ES-I3 (cell line): ENCODE data around the gene KIAA1217.

ENCODE experiments used
- H3K36me3 ChIP-seq: 2 replicates; pipeline ENCODE4 v1.6.1; 2013; ENCODE audit warnings: mild to moderate bottlenecking, low read length, control low read depth, moderate library complexity; ENCODE audit not compliant: insufficient read depth
- H3K4me1 ChIP-seq: 2 replicates; pipeline ENCODE4 v1.6.1; 2013; ENCODE audit warnings: mild to moderate bottlenecking, control low read depth, low read length; ENCODE audit not compliant: insufficient read depth
- H3K9ac ChIP-seq: 2 replicates; pipeline ENCODE4 v1.6.1; 2013; ENCODE audit warnings: low read depth, mild to moderate bottlenecking, low read length, moderate library complexity
- H3K9me3 ChIP-seq: 2 replicates; pipeline ENCODE4 v1.6.1; 2013; ENCODE audit warnings: mild to moderate bottlenecking, low read length, moderate library complexity; ENCODE audit not compliant: control insufficient read depth, insufficient read depth

The KIAA1217 gene

GRCh38 chr10:24201503-24202180, 7.3 kb upstream of the KIAA1217 start:
- Histone ChIP-seq H3K9me3 (no peaks in the 10 kb centered on the region), H3K4me1 (peaks cover 18% of the 10 kb centered on the region; the same call in 1 of the 2 replicates), H3K36me3 (no peaks in the 10 kb centered on the region), H3K9ac (peak overlapping the region; percentile 31; the same call in 1 of the 2 replicates)

GRCh38 chr10:24202181-24202570, 6.8 kb upstream of the KIAA1217 start:
- H3K4me1 ChIP-seq, result peaks cover 24% of the 10 kb centered on the region; the same call in 1 of the 2 replicates
- H3K9ac ChIP-seq, result peak overlapping the region; percentile 31; the same call in 1 of the 2 replicates
- no peaks in the 10 kb centered on the region for H3K36me3 ChIP-seq
- H3K9me3 ChIP-seq, result no peaks in the 10 kb centered on the region

- Histone ChIP-seq H3K36me3 (no peaks in the 10 kb centered on the region), H3K9ac (no peak overlapping the region), H3K9me3 (no peaks in the 10 kb centered on the region; the same call in 1 of the 2 replicates), H3K4me1 (peaks cover 35% of the 10 kb centered on the region)
These were observed 3.1 kb upstream of the KIAA1217 start for GRCh38 chr10:24205821-24206220.

- Histone ChIP-seq H3K9me3 (no peaks in the 10 kb centered on the region; the same call in 1 of the 2 replicates), H3K9ac (0 out of 2 replicates have a peak overlapping the region, but pooled peaks have one; percentile 8), H3K4me1 (peaks cover 33% of the 10 kb centered on the region)
These were observed 2.6 kb upstream of the KIAA1217 start for GRCh38 chr10:24206334-24206733.

GRCh38 chr10:24206926-24207325, 2.0 kb upstream of the KIAA1217 start:
- H3K9ac ChIP-seq, result peak overlapping the region; percentile 8; the same call in 1 of the 2 replicates
- H3K9me3 ChIP-seq, result no peaks in the 10 kb centered on the region; the same call in 1 of the 2 replicates
- no peaks in the 10 kb centered on the region for H3K36me3 ChIP-seq
- H3K4me1 ChIP-seq, result peaks cover 27% of the 10 kb centered on the region

More at GRCh38 chr10:24206334-24206733, 2.6 kb upstream of the KIAA1217 start:
- H3K36me3 ChIP-seq, result no peaks in the 10 kb centered on the region

DNA sequence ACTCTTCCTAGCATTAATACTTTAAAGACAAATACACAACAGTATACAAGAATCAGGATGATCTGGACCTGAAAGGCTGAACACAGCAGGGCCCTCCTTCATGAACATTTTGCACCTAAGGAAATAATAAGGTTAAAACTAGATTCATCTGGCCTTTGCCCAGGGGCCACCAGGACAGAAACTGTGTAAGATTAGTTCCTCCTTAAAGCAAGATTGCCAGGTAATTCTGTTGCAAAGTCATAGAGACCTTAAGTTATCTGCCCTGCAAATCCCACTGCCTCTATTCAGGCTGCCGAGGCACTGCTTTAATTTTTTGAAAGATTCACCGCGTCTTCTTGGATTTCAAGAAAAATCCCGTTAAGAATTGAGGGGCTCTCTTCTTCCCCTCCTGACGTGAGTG, 1.6 kb upstream of the KIAA1217 start:
- no peaks in the 10 kb centered on the region; the same call in 1 of the 2 replicates for H3K9me3 ChIP-seq
- peaks cover 26% of the 10 kb centered on the region for H3K4me1 ChIP-seq
- no peaks in the 10 kb centered on the region for H3K36me3 ChIP-seq
- no peak overlapping the region for H3K9ac ChIP-seq

GRCh38 chr10:24207781-24208611, 942 bp upstream of the KIAA1217 start:
- peaks cover 30% of the 10 kb centered on the region for H3K4me1 ChIP-seq
- no peaks in the 10 kb centered on the region for H3K36me3 ChIP-seq
- H3K9ac ChIP-seq, result no peak overlapping the region
- no peaks in the 10 kb centered on the region; the same call in 1 of the 2 replicates for H3K9me3 ChIP-seq

- no peaks in the 10 kb centered on the region for H3K36me3 ChIP-seq
- no peaks in the 10 kb centered on the region; the same call in 1 of the 2 replicates for H3K9me3 ChIP-seq
- H3K9ac ChIP-seq, result peak overlapping the region; percentile 66
- H3K4me1 ChIP-seq, result peaks cover 32% of the 10 kb centered on the region
These were observed 464 bp downstream of the KIAA1217 start for GRCh38 chr10:24209432-24209771.

DNA sequence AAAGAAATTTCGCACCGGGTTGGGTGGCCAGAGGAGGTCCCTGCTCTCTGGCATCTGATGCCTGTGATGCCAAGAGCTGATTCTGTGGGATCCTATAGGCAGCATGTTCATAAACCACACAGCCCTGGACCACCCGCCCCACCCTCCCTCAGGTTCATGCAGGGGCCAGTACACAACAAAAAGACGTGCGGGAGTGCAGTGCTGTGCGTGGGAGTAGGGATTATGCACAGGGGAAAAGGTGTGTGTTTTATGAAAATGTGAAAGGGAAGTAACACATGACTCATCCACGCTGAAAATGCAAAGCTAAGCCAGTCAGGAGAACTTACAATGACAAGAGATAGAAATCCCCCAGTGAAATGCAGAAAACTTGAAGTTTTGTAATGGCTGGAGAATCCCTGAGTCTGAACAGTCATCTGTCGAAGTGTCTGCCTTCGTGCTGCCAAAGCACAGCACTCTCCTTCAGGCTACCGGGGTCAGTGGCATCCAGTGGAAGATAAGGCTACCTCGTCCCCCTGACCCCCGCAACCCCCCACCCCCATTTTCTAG, 1.1 kb downstream of the KIAA1217 start:
- no peaks in the 10 kb centered on the region; the same call in 1 of the 2 replicates for H3K9me3 ChIP-seq
- peak overlapping the region; percentile 66 for H3K9ac ChIP-seq
- H3K36me3 ChIP-seq, result no peaks in the 10 kb centered on the region
- H3K4me1 ChIP-seq, result peaks cover 37% of the 10 kb centered on the region

DNA sequence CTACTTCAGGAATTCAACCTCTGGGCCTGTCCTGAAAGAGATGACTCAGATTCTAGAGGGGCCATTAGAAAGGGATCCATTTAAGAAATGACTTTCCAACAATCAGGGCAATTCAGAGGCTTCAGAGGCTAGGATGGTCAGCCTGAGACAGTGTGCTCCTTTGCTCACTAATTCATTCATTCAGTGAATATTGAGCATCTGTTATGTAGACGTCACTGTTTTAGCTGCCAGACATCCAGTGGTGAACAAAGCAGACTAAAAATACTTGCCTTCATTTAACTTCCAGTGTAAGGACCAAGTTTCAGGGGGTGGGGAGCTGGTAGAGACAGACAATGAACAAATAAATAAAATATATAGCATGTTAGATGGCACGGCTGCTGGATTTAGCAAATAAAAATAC, 1.6 kb downstream of the KIAA1217 start:
- Histone ChIP-seq H3K9me3 (no peaks in the 10 kb centered on the region; the same call in 1 of the 2 replicates), H3K36me3 (no peaks in the 10 kb centered on the region), H3K9ac (peak overlapping the region; percentile 38; the same call in 1 of the 2 replicates), H3K4me1 (peaks cover 42% of the 10 kb centered on the region)

GRCh38 chr10:24213266-24213665, 4.3 kb downstream of the KIAA1217 start:
- H3K4me1 ChIP-seq, result peaks cover 20% of the 10 kb centered on the region

DNA sequence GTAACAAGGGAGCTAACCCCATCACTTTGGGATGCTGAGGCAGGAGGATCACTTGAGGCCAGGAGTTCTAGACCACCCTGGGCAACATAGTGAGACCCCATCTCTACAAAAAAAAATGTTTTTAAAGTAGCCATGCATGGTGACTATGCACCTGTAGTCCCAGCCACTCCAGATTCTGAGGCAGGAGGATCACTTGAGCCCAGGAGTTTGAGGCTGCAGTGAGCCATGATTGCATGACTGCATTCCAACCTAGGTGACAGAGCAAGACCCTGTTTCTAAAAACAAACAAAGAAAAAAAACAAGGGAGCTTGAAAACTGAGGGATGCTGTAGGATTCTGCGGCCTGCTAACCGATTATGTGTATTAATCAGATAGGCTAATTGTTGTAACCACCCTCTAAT, 4.9 kb downstream of the KIAA1217 start:
- Histone ChIP-seq H3K4me1 (peaks cover 20% of the 10 kb centered on the region), H3K9ac (no peak overlapping the region), H3K36me3 (no peaks in the 10 kb centered on the region), H3K9me3 (no peaks in the 10 kb centered on the region; the same call in 1 of the 2 replicates)

More at GRCh38 chr10:24213266-24213665, 4.3 kb downstream of the KIAA1217 start:
- no peaks in the 10 kb centered on the region; the same call in 1 of the 2 replicates for H3K9me3 ChIP-seq
- no peaks in the 10 kb centered on the region for H3K36me3 ChIP-seq
- H3K9ac ChIP-seq, result no peak overlapping the region

GRCh38 chr10:24214762-24215161, 5.8 kb downstream of the KIAA1217 start:
- Histone ChIP-seq H3K36me3 (no peaks in the 10 kb centered on the region), H3K9ac (no peak overlapping the region), H3K9me3 (no peaks in the 10 kb centered on the region; the same call in 1 of the 2 replicates), H3K4me1 (peaks cover 20% of the 10 kb centered on the region)

DNA sequence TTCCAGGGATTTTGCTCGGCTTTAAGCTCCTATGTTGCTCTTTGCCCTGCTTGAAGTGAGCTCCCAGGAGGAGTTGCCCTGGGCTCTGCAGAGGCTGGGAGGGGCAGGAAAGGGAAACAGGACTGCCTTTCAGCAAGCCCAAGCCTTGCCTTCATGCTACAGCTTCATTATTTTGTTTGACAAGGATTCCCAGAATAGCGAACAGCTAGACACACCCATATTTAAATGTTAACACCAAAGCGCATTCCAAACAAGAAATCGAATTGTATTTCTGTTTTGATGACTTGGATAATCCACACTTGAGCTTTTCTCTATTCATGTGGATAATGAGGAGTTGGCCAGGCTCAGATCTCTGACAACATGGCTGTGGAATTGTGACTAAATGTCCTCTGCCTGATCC, 6.3 kb downstream of the KIAA1217 start:
- Histone ChIP-seq H3K4me1 (peaks cover 20% of the 10 kb centered on the region), H3K9me3 (no peaks in the 10 kb centered on the region; the same call in 1 of the 2 replicates), H3K36me3 (no peaks in the 10 kb centered on the region), H3K9ac (no peak overlapping the region)
